ENCODE data around the gene ZIM2.

- TF ChIP-seq CTCF (IDR thresholded peaks at IDR 0.05 in 8 of 11, conservative IDR thresholded peaks at IDR 0.05 in 3 of 11) (no peak), POLR2AphosphoS5 (IDR thresholded peaks at IDR 0.05) (no peak), POLR2A (IDR thresholded peaks at IDR 0.05) (no peak)
These were observed 62.2 kb downstream of the ZIM2 start for GRCh38 chr19:56778351-56778750.
